ENCODE results near the gene TSPAN16. TPM values are rescaled to one million over a fixed set of nuclear protein-coding genes. Genes with fewer than 3 reads are reported as not detected.
"Not testable (repeated sequence)": the region's sequence is repeated elsewhere in the genome, so short reads cannot be mapped to it uniquely, and the experiment has no call there.

Gene TSPAN16
- total RNA-seq, 4 donors from 2014 or later: not detected

GRCh38 chr19:11346104-11346940 is 50.4 kb downstream of the TSPAN16 start, which contains the start of the genes CCDC159 and TMEM205:
Gene CCDC159 (plus strand): TSS chr19:11346519. CDS start chr19:11346607, 88 bp downstream.
Gene TMEM205 (minus strand): TSS chr19:11346268. CDS start chr19:11345619, 649 bp downstream.
- H3K4me3 ChIP-seq: peak within 1 kb of the TSS; percentile 68 to 94
- peak within 1 kb of the TSS; percentile 86 to 94 for H3K27ac ChIP-seq
- TF ChIP-seq CTCF (IDR thresholded peaks at IDR 0.05) (peak in 3 of 4 experiments; percentile 17 to 29 (median 17)), POLR2A (IDR thresholded peaks at IDR 0.05) (peak; percentile 72 to 74)
- no peaks in the 10 kb centered on the region for H3K27me3 ChIP-seq
- no peaks in the 10 kb centered on the region for H3K36me3 ChIP-seq
- peak; percentile 100 for DNase-seq
- no peaks in the 10 kb centered on the region for H3K9me3 ChIP-seq
- peaks cover 0 to 9% of the 10 kb centered on the region in 2 donors for H3K4me1 ChIP-seq
- intact Hi-C loops (cut with DNase I; ENCODE audit: low total_unique reads): no loop called here

- no peak for TF ChIP-seq CTCF (IDR thresholded peaks at IDR 0.05)
- TF ChIP-seq POLR2A (IDR thresholded peaks at IDR 0.05): no peak
- no peaks in the 10 kb centered on the region for H3K9me3 ChIP-seq
- H3K4me3 ChIP-seq: no peak overlapping the region
- H3K27ac ChIP-seq: peak overlapping the region; percentile 86 to 94
- intact Hi-C loops (cut with DNase I; ENCODE audit: low total_unique reads): no loop called here
- DNase-seq: no peak
- H3K27me3 ChIP-seq: no peaks in the 10 kb centered on the region
- peaks cover 0 to 9% of the 10 kb centered on the region in 2 donors for H3K4me1 ChIP-seq
- H3K36me3 ChIP-seq: no peaks in the 10 kb centered on the region
These were observed 51.6 kb downstream of the TSPAN16 start for GRCh38 chr19:11347546-11348039.

- Histone ChIP-seq H3K4me1 (peaks cover 0 to 9% of the 10 kb centered on the region in 2 donors), H3K27ac (no peak overlapping the region), H3K36me3 (no peaks in the 10 kb centered on the region), H3K9me3 (no peaks in the 10 kb centered on the region), H3K4me3 (no peak overlapping the region), H3K27me3 (no peaks in the 10 kb centered on the region)
- intact Hi-C loops (cut with DNase I; ENCODE audit: low total_unique reads): no loop called here
- TF ChIP-seq POLR2A (IDR thresholded peaks at IDR 0.05) (no peak), CTCF (IDR thresholded peaks at IDR 0.05) (no peak)
- DNase-seq: no peak
These were observed 53.2 kb downstream of the TSPAN16 start for GRCh38 chr19:11349171-11349570.

GRCh38 chr19:11354102-11354501 is 58.1 kb downstream of the TSPAN16 start:
- not testable (repeated sequence) for H3K4me1 ChIP-seq, H3K4me3 ChIP-seq, H3K9me3 ChIP-seq, H3K27me3 ChIP-seq, H3K36me3 ChIP-seq, H3K27ac ChIP-seq, DNase-seq
- intact Hi-C loops (cut with DNase I; ENCODE audit: low total_unique reads): loop anchor here (10.0 kb wide), 1 partner anchor 59 kb away; the partner anchor contains the start of gene TSPAN16

- Histone ChIP-seq H3K4me1 (no peaks in the 10 kb centered on the region), H3K4me3 (peak within 1 kb of the TSS; percentile 77 to 84), H3K9me3 (no peaks in the 10 kb centered on the region), H3K27me3 (no peaks in the 10 kb centered on the region), H3K36me3 (no peaks in the 10 kb centered on the region), H3K27ac (peak within 1 kb of the TSS; percentile 72 to 88)
- intact Hi-C loops (cut with DNase I; ENCODE audit: low total_unique reads): loop anchor here (10.0 kb wide), 1 partner anchor 61 kb away; the partner anchor contains the start of gene TSPAN16
- peak; percentile 96 to 97 for DNase-seq
- TF ChIP-seq POLR2A (IDR thresholded peaks at IDR 0.05) (peak; percentile 70 to 78), CTCF (IDR thresholded peaks at IDR 0.05) (no peak)
These were observed 59.5 kb downstream of the TSPAN16 start, which contains the start of gene PLPPR2 for GRCh38 chr19:11355160-11356073. Gene PLPPR2 (plus strand): TSS chr19:11355432. CDS start chr19:11357674, 2,242 bp downstream.
